ENCODE data around the gene STK26.
"Not testable (repeated sequence)": the region's sequence is repeated elsewhere in the genome, so short reads cannot be mapped to it uniquely, and the experiment has no call there.

STK26 gene

GRCh38 chrX:132093239-132093860 is 70.2 kb downstream of the STK26 start:
- H3K4me3 ChIP-seq (ENCODE audit: low read depth, low read length), result no peak overlapping the region
- no peaks in the 10 kb centered on the region; the same call in 1 of the 2 replicates for H3K4me1 ChIP-seq (ENCODE audit: control insufficient read depth, insufficient read depth, low read length)
- no peak overlapping the region for H3K27ac ChIP-seq (ENCODE audit: low read depth, low read length)
- no peak overlapping the region for H3K9ac ChIP-seq (ENCODE audit: low read depth, low read length)
- no peaks in the 10 kb centered on the region for H3K9me3 ChIP-seq (ENCODE audit: control insufficient read depth, insufficient read depth, low read length)
- no peaks in the 10 kb centered on the region for H3K36me3 ChIP-seq (ENCODE audit: control insufficient read depth, insufficient read depth, low read length)
- H3K27me3 ChIP-seq (ENCODE audit: control insufficient read depth, insufficient read depth, low read length), result peaks cover 2% of the 10 kb centered on the region

- Histone ChIP-seq H3K4me1 (ENCODE audit: control insufficient read depth, insufficient read depth, low read length) (no peaks in the 10 kb centered on the region; the same call in 1 of the 2 replicates), H3K4me3 (ENCODE audit: low read depth, low read length) (no peak overlapping the region), H3K9me3 (ENCODE audit: control insufficient read depth, insufficient read depth, low read length) (no peaks in the 10 kb centered on the region), H3K9ac (ENCODE audit: low read depth, low read length) (no peak overlapping the region), H3K27me3 (ENCODE audit: control insufficient read depth, insufficient read depth, low read length) (peaks cover 6% of the 10 kb centered on the region), H3K27ac (ENCODE audit: low read depth, low read length) (no peak overlapping the region), H3K36me3 (ENCODE audit: control insufficient read depth, insufficient read depth, low read length) (no peaks in the 10 kb centered on the region)
These were observed 71.1 kb downstream of the STK26 start for GRCh38 chrX:132094164-132094563.

GRCh38 chrX:132098704-132099103 is 75.6 kb downstream of the STK26 start:
- not testable (repeated sequence) for H3K4me3 ChIP-seq (ENCODE audit: low read depth, low read length); H3K27ac ChIP-seq (ENCODE audit: low read depth, low read length); H3K36me3 ChIP-seq (ENCODE audit: control insufficient read depth, insufficient read depth, low read length); H3K9ac ChIP-seq (ENCODE audit: low read depth, low read length); H3K9me3 ChIP-seq (ENCODE audit: control insufficient read depth, insufficient read depth, low read length); H3K4me1 ChIP-seq (ENCODE audit: control insufficient read depth, insufficient read depth, low read length); H3K27me3 ChIP-seq (ENCODE audit: control insufficient read depth, insufficient read depth, low read length)

GRCh38 chrX:132101206-132101605 is 78.1 kb downstream of the STK26 start:
- Histone ChIP-seq H3K4me3 (ENCODE audit: low read depth, low read length) (no peak overlapping the region), H3K9me3 (ENCODE audit: control insufficient read depth, insufficient read depth, low read length) (no peaks in the 10 kb centered on the region), H3K27me3 (ENCODE audit: control insufficient read depth, insufficient read depth, low read length) (peaks cover 9% of the 10 kb centered on the region), H3K4me1 (ENCODE audit: control insufficient read depth, insufficient read depth, low read length) (no peaks in the 10 kb centered on the region), H3K27ac (ENCODE audit: low read depth, low read length) (no peak overlapping the region), H3K36me3 (ENCODE audit: control insufficient read depth, insufficient read depth, low read length) (no peaks in the 10 kb centered on the region), H3K9ac (ENCODE audit: low read depth, low read length) (no peak overlapping the region)

DNA sequence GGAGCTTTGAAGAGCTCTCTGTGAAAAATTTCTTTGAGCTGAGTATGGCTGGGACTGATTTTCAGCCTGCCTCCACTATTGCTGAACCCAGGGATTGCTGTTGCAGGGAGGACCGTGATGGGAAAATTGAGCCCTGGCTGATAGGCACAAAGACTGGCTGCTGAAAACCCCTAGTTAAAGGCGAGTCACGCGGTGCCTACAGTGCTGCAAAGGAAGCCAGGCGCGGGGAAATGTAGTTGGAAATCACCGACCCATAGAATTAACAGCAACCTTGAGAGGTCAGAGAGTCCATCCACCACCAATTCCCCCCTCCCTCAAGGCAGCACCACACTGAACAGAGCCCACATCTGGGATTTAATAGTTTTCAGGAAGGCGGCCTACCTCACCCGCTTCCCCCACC is 78.7 kb downstream of the STK26 start:
- H3K36me3 ChIP-seq (ENCODE audit: control insufficient read depth, insufficient read depth, low read length), result no peaks in the 10 kb centered on the region

GRCh38 chrX:132107291-132107690 is 84.2 kb downstream of the STK26 start:
- Histone ChIP-seq H3K36me3 (ENCODE audit: control insufficient read depth, insufficient read depth, low read length) (no peaks in the 10 kb centered on the region), H3K4me3 (ENCODE audit: low read depth, low read length) (no peak overlapping the region), H3K9me3 (ENCODE audit: control insufficient read depth, insufficient read depth, low read length) (no peaks in the 10 kb centered on the region), H3K4me1 (ENCODE audit: control insufficient read depth, insufficient read depth, low read length) (no peaks in the 10 kb centered on the region), H3K27ac (ENCODE audit: low read depth, low read length) (no peak overlapping the region), H3K9ac (ENCODE audit: low read depth, low read length) (no peak overlapping the region), H3K27me3 (ENCODE audit: control insufficient read depth, insufficient read depth, low read length) (peaks cover 14% of the 10 kb centered on the region)

More for the DNA sequence above, 78.7 kb downstream of the STK26 start:
- no peak overlapping the region for H3K27ac ChIP-seq (ENCODE audit: low read depth, low read length)
- H3K9ac ChIP-seq (ENCODE audit: low read depth, low read length), result no peak overlapping the region
- peaks cover 9% of the 10 kb centered on the region for H3K27me3 ChIP-seq (ENCODE audit: control insufficient read depth, insufficient read depth, low read length)
- no peaks in the 10 kb centered on the region for H3K9me3 ChIP-seq (ENCODE audit: control insufficient read depth, insufficient read depth, low read length)
- no peak overlapping the region for H3K4me3 ChIP-seq (ENCODE audit: low read depth, low read length)
- H3K4me1 ChIP-seq (ENCODE audit: control insufficient read depth, insufficient read depth, low read length), result no peaks in the 10 kb centered on the region

DNA sequence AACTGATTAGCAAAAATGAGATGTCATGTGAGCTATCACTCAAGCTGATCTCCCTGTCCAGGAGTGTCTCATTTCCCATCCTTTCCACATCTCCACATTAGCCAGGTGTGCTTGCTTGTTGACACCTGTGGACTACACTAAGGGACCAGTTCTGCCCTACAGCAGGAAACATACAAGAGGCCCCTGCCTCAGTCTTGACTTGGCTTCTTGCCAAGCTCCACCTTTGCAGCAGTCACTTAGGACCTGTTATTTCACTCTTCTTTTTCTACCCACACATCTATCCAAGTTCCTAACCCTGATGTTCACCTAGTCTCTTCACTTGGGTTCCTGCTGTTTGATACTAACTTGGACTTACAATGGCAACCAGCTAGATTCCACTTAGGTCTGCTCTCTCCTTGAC is 91.5 kb downstream of the STK26 start:
- Histone ChIP-seq H3K9ac (ENCODE audit: low read depth, low read length) (no peak overlapping the region), H3K27me3 (ENCODE audit: control insufficient read depth, insufficient read depth, low read length) (peaks cover 4% of the 10 kb centered on the region), H3K4me3 (ENCODE audit: low read depth, low read length) (no peak overlapping the region), H3K27ac (ENCODE audit: low read depth, low read length) (no peak overlapping the region), H3K9me3 (ENCODE audit: control insufficient read depth, insufficient read depth, low read length) (no peaks in the 10 kb centered on the region), H3K36me3 (ENCODE audit: control insufficient read depth, insufficient read depth, low read length) (no peaks in the 10 kb centered on the region), H3K4me1 (ENCODE audit: control insufficient read depth, insufficient read depth, low read length) (peaks cover 4% of the 10 kb centered on the region)

GRCh38 chrX:132115792-132116191 is 92.7 kb downstream of the STK26 start:
- H3K4me1 ChIP-seq (ENCODE audit: control insufficient read depth, insufficient read depth, low read length), result peaks cover 13% of the 10 kb centered on the region
- H3K27ac ChIP-seq (ENCODE audit: low read depth, low read length), result no peak overlapping the region
- H3K36me3 ChIP-seq (ENCODE audit: control insufficient read depth, insufficient read depth, low read length), result no peaks in the 10 kb centered on the region
- H3K27me3 ChIP-seq (ENCODE audit: control insufficient read depth, insufficient read depth, low read length), result peaks cover under 1% of the 10 kb centered on the region; the same call in 1 of the 2 replicates
- no peaks in the 10 kb centered on the region for H3K9me3 ChIP-seq (ENCODE audit: control insufficient read depth, insufficient read depth, low read length)
- no peak overlapping the region for H3K9ac ChIP-seq (ENCODE audit: low read depth, low read length)
- H3K4me3 ChIP-seq (ENCODE audit: low read depth, low read length), result no peak overlapping the region

DNA sequence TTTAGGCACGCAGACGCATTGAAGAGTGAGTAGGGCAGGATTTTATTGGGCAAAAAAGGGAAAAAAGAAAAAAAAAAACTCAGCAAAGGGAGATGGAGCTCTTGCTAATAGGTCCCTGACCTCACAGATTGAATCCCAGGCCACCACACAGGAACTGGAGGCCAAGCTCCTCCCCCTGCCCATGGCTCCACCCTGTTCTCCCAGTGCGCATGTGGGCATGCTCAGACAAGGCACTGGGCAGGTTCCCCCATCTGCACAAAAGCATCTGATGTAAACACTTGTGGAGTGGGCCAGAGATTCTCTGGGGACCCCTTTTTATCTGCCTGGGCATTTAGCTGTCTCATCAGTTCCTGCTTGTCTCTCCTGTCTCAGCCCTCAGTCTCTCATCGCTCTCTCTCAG is 95.3 kb downstream of the STK26 start:
- H3K27ac ChIP-seq (ENCODE audit: low read depth, low read length), result no peak overlapping the region
- no peak overlapping the region for H3K4me3 ChIP-seq (ENCODE audit: low read depth, low read length)
- H3K9ac ChIP-seq (ENCODE audit: low read depth, low read length), result no peak overlapping the region
- peaks cover 13% of the 10 kb centered on the region for H3K4me1 ChIP-seq (ENCODE audit: control insufficient read depth, insufficient read depth, low read length)
- peaks cover 5% of the 10 kb centered on the region; the same call in 1 of the 2 replicates for H3K27me3 ChIP-seq (ENCODE audit: control insufficient read depth, insufficient read depth, low read length)
- no peaks in the 10 kb centered on the region for H3K36me3 ChIP-seq (ENCODE audit: control insufficient read depth, insufficient read depth, low read length)
- no peaks in the 10 kb centered on the region for H3K9me3 ChIP-seq (ENCODE audit: control insufficient read depth, insufficient read depth, low read length)

DNA sequence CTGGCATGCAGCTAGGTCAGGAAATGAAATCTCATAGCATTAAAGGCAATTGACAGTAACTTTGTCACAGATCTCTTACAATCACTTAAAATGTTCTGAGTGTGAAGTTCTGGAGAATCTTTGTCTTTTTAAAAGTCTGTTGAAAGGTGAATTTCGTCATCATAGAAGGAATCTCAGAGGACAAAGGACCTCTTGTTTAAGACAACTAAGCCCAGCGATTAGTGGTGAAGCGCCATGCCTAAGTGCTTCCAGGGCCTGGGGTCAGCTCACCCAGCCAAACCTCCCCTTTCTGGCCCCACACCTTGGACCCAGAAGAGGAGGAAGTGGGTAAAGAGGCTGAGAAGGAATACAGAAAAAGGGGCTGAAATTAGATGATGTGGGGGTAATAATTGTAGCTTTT is 96.2 kb downstream of the STK26 start:
- Histone ChIP-seq H3K4me1 (ENCODE audit: control insufficient read depth, insufficient read depth, low read length) (peaks cover 13% of the 10 kb centered on the region), H3K36me3 (ENCODE audit: control insufficient read depth, insufficient read depth, low read length) (no peaks in the 10 kb centered on the region), H3K27ac (ENCODE audit: low read depth, low read length) (peak overlapping the region; percentile 7), H3K9ac (ENCODE audit: low read depth, low read length) (no peak overlapping the region), H3K27me3 (ENCODE audit: control insufficient read depth, insufficient read depth, low read length) (peaks cover 5% of the 10 kb centered on the region; the same call in 1 of the 2 replicates), H3K4me3 (ENCODE audit: low read depth, low read length) (no peak overlapping the region), H3K9me3 (ENCODE audit: control insufficient read depth, insufficient read depth, low read length) (no peaks in the 10 kb centered on the region)

GRCh38 chrX:132119821-132120515 is 96.9 kb downstream of the STK26 start:
- H3K4me1 ChIP-seq (ENCODE audit: control insufficient read depth, insufficient read depth, low read length), result peaks cover 13% of the 10 kb centered on the region
- peaks cover 5% of the 10 kb centered on the region; the same call in 1 of the 2 replicates for H3K27me3 ChIP-seq (ENCODE audit: control insufficient read depth, insufficient read depth, low read length)
- no peak overlapping the region for H3K4me3 ChIP-seq (ENCODE audit: low read depth, low read length)
- H3K36me3 ChIP-seq (ENCODE audit: control insufficient read depth, insufficient read depth, low read length), result no peaks in the 10 kb centered on the region
- H3K9me3 ChIP-seq (ENCODE audit: control insufficient read depth, insufficient read depth, low read length), result no peaks in the 10 kb centered on the region
- no peak overlapping the region for H3K27ac ChIP-seq (ENCODE audit: low read depth, low read length)
- no peak overlapping the region for H3K9ac ChIP-seq (ENCODE audit: low read depth, low read length)

Data from HUES48 (cell line).